Lower leg skin (tissue), 3 donors: Measurements from ENCODE around the gene CHGA.

Experiments
- POLR2A ChIP-seq, 2 donors: fragments of 450-650 bp; IDR thresholded peaks; one replicate each; pipeline ENCODE4 v1.6.1; 2016 to 2017; ENCODE audit warnings: antibody characterized with exemption in 2 of 2, mild to moderate bottlenecking in 1 of 2, moderate library complexity in 1 of 2
- TF ChIP-seq, protein P1 (sequence below), 3 donors: fragments of 450-650 bp; IDR thresholded peaks; one replicate each; pipeline ENCODE4 v1.5.1; 2016; ENCODE audit warnings: antibody characterized with exemption in 3 of 3, mild to moderate bottlenecking in 3 of 3, moderate library complexity in 2 of 3

DNA sequence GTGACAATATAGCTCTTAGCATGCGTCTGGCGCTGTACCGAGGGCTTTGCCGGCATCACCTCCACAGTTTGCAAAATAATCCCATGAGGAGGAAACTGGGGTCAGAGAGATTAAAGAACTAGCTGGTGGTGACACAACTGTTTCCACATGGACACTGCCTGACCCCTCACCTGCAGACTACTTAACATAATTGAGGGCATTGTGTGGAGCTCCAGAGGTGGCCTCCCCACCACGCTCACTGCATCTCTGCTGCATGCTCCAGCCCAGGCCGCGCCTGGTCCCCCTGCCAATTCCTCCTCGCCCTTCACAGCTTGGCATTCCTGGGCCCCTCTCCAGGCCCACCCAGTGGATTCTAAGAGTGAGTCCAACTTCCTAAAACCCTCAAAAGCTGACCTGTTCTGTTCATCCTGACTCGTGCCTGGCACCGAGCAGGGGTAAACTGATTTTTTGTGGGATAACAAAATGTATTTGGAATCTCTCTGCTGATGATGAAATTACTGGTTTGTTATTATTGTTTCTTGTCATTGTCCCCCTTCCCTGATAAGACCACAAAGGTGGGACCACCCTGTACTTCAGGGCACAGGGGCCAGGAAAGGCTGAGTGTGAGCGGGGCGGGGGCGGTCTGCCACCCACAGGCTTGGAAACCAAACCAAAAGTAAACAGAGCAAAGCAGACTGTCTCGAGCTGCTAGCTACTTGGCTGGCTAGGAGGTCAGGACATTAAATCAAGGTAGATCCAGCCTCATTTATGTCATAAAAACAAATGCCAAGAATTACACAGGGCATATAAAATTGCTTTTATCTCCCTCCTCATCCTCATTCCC lies 40.6 kb downstream of the CHGA start:
- TF ChIP-seq, protein P1, sequence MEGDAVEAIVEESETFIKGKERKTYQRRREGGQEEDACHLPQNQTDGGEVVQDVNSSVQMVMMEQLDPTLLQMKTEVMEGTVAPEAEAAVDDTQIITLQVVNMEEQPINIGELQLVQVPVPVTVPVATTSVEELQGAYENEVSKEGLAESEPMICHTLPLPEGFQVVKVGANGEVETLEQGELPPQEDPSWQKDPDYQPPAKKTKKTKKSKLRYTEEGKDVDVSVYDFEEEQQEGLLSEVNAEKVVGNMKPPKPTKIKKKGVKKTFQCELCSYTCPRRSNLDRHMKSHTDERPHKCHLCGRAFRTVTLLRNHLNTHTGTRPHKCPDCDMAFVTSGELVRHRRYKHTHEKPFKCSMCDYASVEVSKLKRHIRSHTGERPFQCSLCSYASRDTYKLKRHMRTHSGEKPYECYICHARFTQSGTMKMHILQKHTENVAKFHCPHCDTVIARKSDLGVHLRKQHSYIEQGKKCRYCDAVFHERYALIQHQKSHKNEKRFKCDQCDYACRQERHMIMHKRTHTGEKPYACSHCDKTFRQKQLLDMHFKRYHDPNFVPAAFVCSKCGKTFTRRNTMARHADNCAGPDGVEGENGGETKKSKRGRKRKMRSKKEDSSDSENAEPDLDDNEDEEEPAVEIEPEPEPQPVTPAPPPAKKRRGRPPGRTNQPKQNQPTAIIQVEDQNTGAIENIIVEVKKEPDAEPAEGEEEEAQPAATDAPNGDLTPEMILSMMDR (IDR thresholded peaks at IDR 0.05), result no peak
- no peak for TF ChIP-seq POLR2A (IDR thresholded peaks at IDR 0.05)
